Thyroid gland (tissue), 4 donors: ENCODE measurements around the gene PRPF6. TPM values are rescaled to one million over a fixed set of nuclear protein-coding genes. Genes with fewer than 3 reads are reported as not detected.

Experiments
- DNase-seq, 2 donors: peaks; one replicate each; pipeline ENCODE4 v3.0.0-alpha.2; 2019
- H3K27ac ChIP-seq, 3 donors: fragments of 200-600 bp; sonication (generic); 1 replicate in 2 of 3; 2 replicates in 1 of 3; pipeline ENCODE4 v1.5.1; 2016 to 2019; ENCODE audit warnings: mild to moderate bottlenecking in 1 of 3, moderate library complexity in 1 of 3
- H3K27me3 ChIP-seq: fragments of 200-600 bp; sonication (generic); one replicate; pipeline ENCODE4 v1.5.1; 2019
- H3K36me3 ChIP-seq, 2 donors: fragments of 200-600 bp; sonication (generic); one replicate each; pipeline ENCODE4 v1.5.1; 2016 to 2019
- H3K4me1 ChIP-seq, 2 donors: fragments of 200-600 bp; sonication (generic); one replicate each; pipeline ENCODE4 v1.5.1; 2017 to 2019
- H3K4me3 ChIP-seq, 3 donors: fragments of 200-600 bp; sonication (generic); replicated peaks in 1 of 3; 1 replicate in 2 of 3; 2 replicates in 1 of 3; pipeline ENCODE4 v1.5.1; 2016; ENCODE audit warnings: mild to moderate bottlenecking in 1 of 3
- H3K9me3 ChIP-seq: fragments of 200-600 bp; sonication (generic); one replicate; pipeline ENCODE4 v1.5.1; 2017
- CTCF ChIP-seq, 6 experiments: fragments of 200-600 bp in 3 of 6; fragments of 450-650 bp in 3 of 6; sonication (generic) in 3 of 6; IDR thresholded peaks; one replicate each; pipeline ENCODE4 v1.5.1; 2016 to 2019; ENCODE audit warnings: antibody characterized with exemption in 6 of 6, mild to moderate bottlenecking in 2 of 6, inconsistent platforms in 1 of 6, moderate library complexity in 1 of 6
- POLR2A ChIP-seq, 2 donors: fragments of 450-650 bp; IDR thresholded peaks; one replicate each; pipeline ENCODE4 v1.6.1; 2017; ENCODE audit warnings: antibody characterized with exemption in 2 of 2, mild to moderate bottlenecking in 2 of 2, moderate library complexity in 1 of 2
- WGBS, 2 donors: methylation state at CpG; one replicate each; pipeline ENCODE4 v1.1.5; 2017; 5-methylcytosine and 5-hydroxymethylcytosine counted together
- intact Hi-C: fragments of 100-400 bp; cut with DNase I; formaldehyde crosslinking; loops from one replicate; pipeline ENCODE4 v1.15.1; 2023
- total RNA-seq, 4 donors: library from RNA; depleted of rRNA; stranded (reverse); fragments of >200 nt; gene quantifications; one replicate each; pipeline ENCODE4 v1.2.3, GENCODE V29; 2016

The PRPF6 gene
- total RNA-seq, 4 donors from 2014 or later, result 62.8 to 76.2 (median 70.1) TPM

DNA sequence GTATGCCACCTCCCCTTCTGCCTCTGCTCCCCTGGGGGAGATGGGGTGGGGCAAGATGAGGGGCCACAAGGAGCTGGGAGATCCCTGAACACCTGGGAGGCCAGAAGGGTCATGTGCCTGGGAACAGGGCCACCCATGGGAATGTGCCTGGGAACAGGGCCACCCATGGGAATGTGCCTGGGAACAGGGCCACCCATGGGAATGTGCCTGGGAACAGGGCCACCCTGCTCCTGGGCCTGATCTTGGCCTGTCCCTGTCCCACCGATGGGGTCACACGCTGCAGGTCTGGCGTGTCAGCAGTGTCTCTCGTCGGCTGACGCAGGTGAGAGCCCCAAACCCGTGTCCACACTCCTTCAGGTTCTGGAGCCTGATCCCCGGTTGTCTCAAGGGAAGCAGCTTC lies 94.0 kb downstream of the PRPF6 start:
- TF ChIP-seq CTCF (IDR thresholded peaks at IDR 0.05) (no peak), POLR2A (IDR thresholded peaks at IDR 0.05) (no peak)
- intact Hi-C loops, result no loop called here
- Histone ChIP-seq H3K27me3 (no peaks in the 10 kb centered on the region), H3K27ac (no peak overlapping the region), H3K36me3 (peaks cover 0 to 10% of the 10 kb centered on the region in 2 donors), H3K4me1 (peaks cover 11 to 17% of the 10 kb centered on the region in 2 donors), H3K9me3 (no peaks in the 10 kb centered on the region), H3K4me3 (no peak overlapping the region)
- WGBS, 2 donors, result 95% methylated on average over 8 of the region's 8 CpGs; no CpG with 5 or more reads in 1 of the 2 donors
- DNase-seq, result no peak

GRCh38 chr20:64075556-64075955 lies 94.6 kb downstream of the PRPF6 start:
- Histone ChIP-seq H3K9me3 (no peaks in the 10 kb centered on the region), H3K27me3 (no peaks in the 10 kb centered on the region), H3K4me3 (no peak overlapping the region), H3K4me1 (peaks cover 11 to 17% of the 10 kb centered on the region in 2 donors), H3K36me3 (peaks cover 0 to 10% of the 10 kb centered on the region in 2 donors), H3K27ac (no peak overlapping the region)
- 95% methylated on average over 12 of the region's 12 CpGs for WGBS, 2 donors
- intact Hi-C loops, result no loop called here
- no peak for TF ChIP-seq POLR2A (IDR thresholded peaks at IDR 0.05)
- TF ChIP-seq CTCF (IDR thresholded peaks at IDR 0.05), result no peak
- DNase-seq, result no peak

DNA sequence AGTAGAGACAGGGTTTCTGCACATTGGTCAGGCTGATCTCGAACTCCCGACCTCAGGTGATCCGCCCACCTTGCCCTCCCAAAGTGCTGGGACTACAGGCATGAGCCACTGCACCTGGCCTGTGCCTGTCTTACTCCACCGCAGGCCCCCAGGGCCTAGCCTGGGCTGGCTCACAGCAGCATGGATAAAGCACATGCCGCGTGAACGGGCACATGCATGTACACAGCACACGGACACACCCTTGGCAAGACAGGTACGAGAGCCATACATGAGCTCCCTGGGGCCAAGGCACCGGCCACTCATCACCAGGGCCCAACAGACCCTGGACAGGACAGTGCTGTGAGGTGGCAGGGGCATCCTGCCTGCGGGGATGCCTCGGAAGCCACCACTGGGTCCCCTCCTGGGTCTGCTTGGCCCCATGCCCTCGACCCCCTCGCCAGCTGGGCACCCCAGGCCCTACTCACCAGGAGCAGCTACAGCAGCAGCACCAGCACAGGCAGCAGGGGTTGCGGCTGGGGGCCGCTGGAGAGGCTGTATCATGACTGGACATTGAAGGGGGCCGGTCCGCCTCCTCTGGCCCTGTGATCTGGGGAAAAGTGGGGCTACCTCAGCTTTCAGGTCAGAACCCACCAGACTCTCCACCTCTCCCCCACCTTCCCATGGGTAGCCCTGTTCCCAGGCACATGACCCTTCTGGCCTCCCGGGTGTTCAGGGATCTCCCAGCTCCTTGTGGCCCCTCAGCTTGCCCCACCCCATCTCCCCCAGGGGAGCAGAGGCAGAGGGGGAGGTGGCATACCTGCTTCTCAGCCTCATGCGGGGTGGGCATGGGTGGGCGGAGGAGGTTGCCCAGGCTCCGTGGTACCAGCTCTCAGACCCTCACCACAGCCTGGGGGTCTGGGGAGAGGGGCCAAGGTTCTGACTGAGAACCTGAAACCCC lies 95.4 kb downstream of the PRPF6 start:
- 94 to 95% methylated on average over 19 to 20 of the region's 22 CpGs for WGBS, 2 donors
- Histone ChIP-seq H3K4me3 (no peak overlapping the region), H3K27ac (no peak overlapping the region), H3K9me3 (no peaks in the 10 kb centered on the region), H3K27me3 (no peaks in the 10 kb centered on the region), H3K36me3 (peaks cover 0 to 10% of the 10 kb centered on the region in 2 donors), H3K4me1 (peaks cover 11 to 17% of the 10 kb centered on the region in 2 donors)
- intact Hi-C loops, result no loop called here
- TF ChIP-seq CTCF (IDR thresholded peaks at IDR 0.05) (no peak), POLR2A (IDR thresholded peaks at IDR 0.05) (no peak)
- DNase-seq, result no peak

DNA sequence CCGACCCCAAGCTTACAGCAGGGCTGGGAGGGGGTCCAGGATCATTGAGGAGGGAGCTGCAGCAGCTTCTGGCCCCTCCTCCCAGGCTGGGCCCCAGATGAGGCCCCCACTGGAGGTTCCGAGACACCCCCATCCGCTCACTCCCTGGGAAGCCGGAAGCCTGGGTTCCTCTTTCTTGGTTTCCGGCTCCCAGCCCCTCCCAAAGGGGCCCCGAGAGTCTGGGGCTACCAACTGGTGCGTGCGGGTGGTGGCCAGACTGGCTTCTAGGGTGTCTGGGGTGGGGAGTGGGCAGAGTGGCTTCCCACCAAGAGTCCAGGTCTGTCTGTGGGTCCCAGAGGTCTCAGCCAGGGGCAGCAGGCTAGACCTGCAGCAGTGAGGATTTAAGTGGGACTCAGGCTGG lies 96.2 kb downstream of the PRPF6 start:
- H3K36me3 ChIP-seq, result peaks cover 0 to 10% of the 10 kb centered on the region in 2 donors
- no peaks in the 10 kb centered on the region for H3K9me3 ChIP-seq
- intact Hi-C loops, result no loop called here
- no peak overlapping the region for H3K4me3 ChIP-seq
- H3K27me3 ChIP-seq, result no peaks in the 10 kb centered on the region
- no peak for TF ChIP-seq CTCF (IDR thresholded peaks at IDR 0.05)
- TF ChIP-seq POLR2A (IDR thresholded peaks at IDR 0.05), result no peak
- WGBS, 2 donors, result 80 to 96% methylated on average over 1 to 4 of the region's 8 CpGs
- peaks cover 11 to 17% of the 10 kb centered on the region in 2 donors for H3K4me1 ChIP-seq
- DNase-seq, result no peak
- no peak overlapping the region for H3K27ac ChIP-seq

DNA sequence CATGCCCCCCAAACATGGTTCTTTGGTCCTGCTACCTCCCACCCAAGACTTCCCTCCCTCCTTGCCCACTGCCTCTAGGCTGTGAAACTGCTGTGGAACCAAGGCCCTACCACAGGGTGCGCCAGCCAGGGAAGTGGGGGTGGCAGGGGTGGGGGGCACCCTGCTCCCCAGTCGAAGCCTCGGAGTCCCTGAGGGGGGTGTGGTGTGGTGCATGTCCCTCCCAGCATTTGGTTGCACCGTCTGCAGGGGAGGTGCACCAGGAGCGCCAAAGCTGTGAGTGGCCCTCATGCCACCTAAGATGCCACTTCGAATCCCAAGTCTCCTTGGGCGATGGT lies 96.6 kb downstream of the PRPF6 start:
- Histone ChIP-seq H3K9me3 (no peaks in the 10 kb centered on the region), H3K27me3 (no peaks in the 10 kb centered on the region), H3K4me1 (peaks cover 11 to 17% of the 10 kb centered on the region in 2 donors), H3K27ac (no peak overlapping the region), H3K36me3 (peaks cover 0 to 10% of the 10 kb centered on the region in 2 donors), H3K4me3 (no peak overlapping the region)
- no peak for DNase-seq
- TF ChIP-seq POLR2A (IDR thresholded peaks at IDR 0.05) (no peak), CTCF (IDR thresholded peaks at IDR 0.05) (no peak)
- intact Hi-C loops, result no loop called here
- 60 to 63% methylated on average over 1 to 7 of the region's 7 CpGs for WGBS, 2 donors
